ENCODE data around the gene FRA10AC1. TPM values are rescaled to one million over a fixed set of nuclear protein-coding genes. Genes with fewer than 3 reads are reported as not detected.
A peak's percentile ranks its signal among the peaks of the same experiment; 100 is the strongest.

Gene FRA10AC1
- total and polyA plus RNA-seq, 10 of the 15 experiments (the other 5 are each of a cell fraction or from before 2014, with no cell fraction given) = 5.3 to 18.1 (median 9.9) TPM

- no peak for TF ChIP-seq USF2 (IDR thresholded peaks at IDR 0.05; ENCODE audit: borderline replicate concordance, low read depth, low read length)
- TF ChIP-seq BCL3 (IDR thresholded peaks at IDR 0.05; ENCODE audit: borderline replicate concordance, insufficient read depth, low read depth, low read length, poor library complexity, severe bottlenecking) = no peak
- no peak for TF ChIP-seq ZBTB11 (CRISPR knock-in tag; IDR thresholded peaks at IDR 0.05)
Observed at GRCh38 chr10:93687737-93688136, 14.7 kb downstream of the FRA10AC1 start (continued).

- ChIA-PET SMC1A (ENCODE audit: uncharacterized antibody, unreplicated experiment) (interaction anchor here (0.6 to 2.0 kb wide), 9 partner anchors 10 to 303 kb away, joined by 3 to 16 read pairs (median 3); partner anchors contain the start of gene MYOF), POLR2A (interaction anchor here (0.5 kb wide), 1 partner anchor 1740 kb away, joined by 3 read pairs; no protein-coding TSS in a partner anchor), CTCF (interaction anchor here (0.8 to 5.0 kb wide), 13 partner anchors 10 to 304 kb away, joined by 3 to 60 read pairs (median 3); no protein-coding TSS in a partner anchor), RAD21 (ENCODE audit: unreplicated experiment) (interaction anchor here (1.0 kb wide), 1 partner anchor 126 kb away, joined by 12 read pairs; no protein-coding TSS in a partner anchor)
- DNase-seq (ENCODE audit: low read depth, low spot score) (no peak), ATAC-seq (peak; percentile 50), FAIRE-seq (peak; percentile 54)
- Histone ChIP-seq H3K27me3 (replicated peaks in 1 of 2; ENCODE audit: control insufficient read depth in 2 of 2, insufficient read depth in 2 of 2, low read length in 1 of 2) (no peaks in the 10 kb centered on the region), H3K4me1 (ENCODE audit: control insufficient read depth, insufficient read depth, low read length) (no peaks in the 10 kb centered on the region), H3K27ac (ENCODE audit: control insufficient read depth, insufficient read depth) (no peak overlapping the region), H3K79me2 (ENCODE audit: control insufficient read depth, insufficient read depth, low read length) (no peaks in the 10 kb centered on the region), H3K9me3 (replicated peaks; ENCODE audit: control insufficient read depth, insufficient read depth, low read length) (no peaks in the 10 kb centered on the region), H2AFZ (ENCODE audit: control insufficient read depth, low read depth, low read length) (no peak overlapping the region), H3K9ac (ENCODE audit: control insufficient read depth, insufficient read depth, low read length) (no peak overlapping the region), H3K4me3 (no peak overlapping the region), H3K36me3 (ENCODE audit: control insufficient read depth in 2 of 2, insufficient read depth in 2 of 2, low read length in 1 of 2) (peaks cover 0 to 5% of the 10 kb centered on the region in 2 experiments; a peak in 2 of 4 replicates), H4K20me1 (ENCODE audit: control insufficient read depth, insufficient read depth) (no peaks in the 10 kb centered on the region), H3K4me2 (ENCODE audit: control insufficient read depth, insufficient read depth) (no peak overlapping the region)
- TF ChIP-seq IRF5 (IDR thresholded peaks at IDR 0.05; ENCODE audit: borderline replicate concordance) (no peak), CTCF (IDR thresholded peaks at IDR 0.05 in 2 of 3, conservative IDR thresholded peaks at IDR 0.05 in 1 of 3; ENCODE audit: control insufficient read depth in 2 of 3, extremely low read depth in 1 of 3, insufficient read depth in 1 of 3, low read depth in 3 of 3, low read length in 3 of 3) (peak in 2 of 3 experiments; percentile 17 to 53; a peak in 2 of 6 replicates), RAD21 (IDR thresholded peaks at IDR 0.05; ENCODE audit: insufficient read depth, low read depth, low read length) (peak; percentile 52), SMC3 (IDR thresholded peaks at IDR 0.05; ENCODE audit: borderline replicate concordance, low read length) (peak; percentile 43; the same call in 1 of the 2 replicates)
- WGBS (ENCODE audit: insufficient coverage, insufficient replicate concordance, low lambda C conversion rate, missing lambda C conversion rate) = 75% methylated on average over 4 of the region's 4 CpGs
- in situ Hi-C loops (cut with MboI) = no loop called here
- BruUV-seq (replicated peaks) = no TSS peak
- intact Hi-C loops (cut with micrococcal nuclease; ENCODE audit: unreplicated experiment) = loop anchor here (1.0 to 10.0 kb wide), 2 partner anchors 126 to 306 kb away; no protein-coding TSS in a partner anchor
Observed at GRCh38 chr10:93680412-93681047, 21.9 kb downstream of the FRA10AC1 start.
